T47D (cell line): ENCODE data around the gene P2RX3.
A peak's percentile ranks its signal among the peaks of the same experiment; 100 is the strongest.

ENCODE experiments used
- DNase-seq, 2 experiments: peaks; one replicate each; pipeline versions ENCODE4 v3.0.0 to v3.0.0-alpha.2; 2011 to 2012; ENCODE audit warnings: low read depth in 1 of 2, low spot score in 1 of 2
- JUND ChIP-seq: IDR thresholded peaks from 2 replicates; pipeline ENCODE4 v1.6.1; 2012; ENCODE audit warnings: low read depth
- in situ Hi-C: cut with HindIII; loops from 2 replicates; pipeline ENCODE4 v1.10.0; 2016; ENCODE audit warnings: low sequenced_read_pairs, low pct_unique_long_range_greater_than_20kb

P2RX3 gene

DNA sequence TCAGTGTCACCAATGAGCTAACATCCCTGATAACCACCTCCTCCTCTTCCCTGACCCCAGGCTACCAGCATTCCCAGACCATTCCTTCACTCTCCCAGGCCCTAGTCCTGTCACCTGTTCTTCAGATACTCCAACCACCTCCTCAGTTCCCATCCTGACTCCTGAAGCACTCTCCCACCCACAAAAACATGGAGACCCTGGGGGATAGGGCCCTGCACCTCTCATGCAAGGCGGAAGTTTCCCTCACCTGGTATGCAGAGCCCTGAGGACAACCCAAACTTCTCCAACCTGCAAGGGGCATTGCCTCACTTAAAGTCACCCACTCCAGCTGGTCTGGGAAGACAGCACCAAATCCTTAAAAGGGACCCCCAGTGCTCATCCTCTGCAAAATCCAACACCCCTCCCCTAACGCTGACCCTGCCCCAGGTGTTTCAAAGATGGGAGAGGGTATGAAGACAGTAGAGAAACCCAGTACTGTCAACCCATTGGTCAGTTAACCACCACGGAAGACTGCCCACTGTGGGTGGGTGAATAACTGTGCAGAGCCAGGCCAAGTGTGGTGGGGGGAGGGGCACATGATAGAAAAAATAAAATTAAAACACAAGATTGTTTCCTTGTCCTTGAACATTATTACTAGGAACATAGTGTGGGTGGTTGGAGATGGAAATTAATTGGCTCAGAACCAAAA lies 14.8 kb upstream of the P2RX3 start:
- in situ Hi-C loops = no loop called here
- peak; percentile 67 to 77 for DNase-seq
- TF ChIP-seq JUND = no peak

DNA sequence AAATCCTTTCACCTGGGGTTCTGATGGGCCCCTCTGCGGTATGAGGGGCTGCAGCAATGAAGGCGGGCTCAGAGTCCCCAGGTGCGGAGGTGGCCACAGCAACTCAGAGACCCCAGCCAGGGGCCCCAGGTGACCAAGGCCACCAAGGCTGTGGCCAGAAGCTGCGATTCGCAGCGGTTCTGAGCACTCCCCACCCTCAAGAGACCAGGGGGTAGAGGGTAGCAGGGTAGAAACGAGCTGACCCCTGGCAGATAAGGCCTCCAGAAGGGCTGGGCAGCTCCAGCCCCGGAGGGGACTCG lies 14.3 kb upstream of the P2RX3 start:
- in situ Hi-C loops = no loop called here
- TF ChIP-seq JUND = no peak
- no peak for DNase-seq

DNA sequence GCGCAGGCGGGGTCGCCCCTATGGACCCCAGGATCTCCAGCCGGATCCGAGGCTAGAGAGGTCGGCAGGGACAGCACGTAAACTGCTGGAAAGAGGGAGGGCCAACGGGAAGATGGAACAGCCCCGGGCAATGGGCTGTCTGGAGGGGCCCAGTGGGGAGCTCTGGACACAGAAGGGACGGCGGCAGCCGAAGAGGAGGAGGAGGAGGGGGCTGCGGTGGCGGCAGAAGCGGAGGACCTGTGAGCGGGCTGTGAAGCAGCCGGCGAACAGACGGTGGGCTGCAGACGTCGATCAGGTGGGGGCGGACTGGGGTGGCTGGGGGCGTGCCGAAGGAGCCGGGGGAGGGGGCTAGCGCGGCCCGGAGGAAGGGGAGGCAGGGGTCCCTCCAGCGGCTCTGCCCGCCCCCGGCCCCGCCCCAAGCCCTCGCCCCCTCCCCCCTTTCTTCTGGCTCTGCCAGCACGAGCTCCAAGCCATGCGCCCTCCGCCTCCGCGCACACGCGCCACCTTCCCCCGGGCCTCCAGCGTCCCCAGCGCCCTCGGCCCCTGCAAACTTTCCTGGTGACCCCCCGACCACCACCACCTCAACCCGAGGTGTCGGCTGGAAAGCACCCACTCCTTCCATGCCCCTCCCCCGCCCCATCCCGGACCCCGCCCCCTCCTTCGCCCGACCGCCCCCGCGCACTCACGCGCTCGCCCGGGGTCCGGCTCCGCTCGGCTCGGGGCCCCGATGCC lies 13.8 kb upstream of the P2RX3 start:
- DNase-seq = peak; percentile 47 to 57
- TF ChIP-seq JUND = no peak
- in situ Hi-C loops = no loop called here

DNA sequence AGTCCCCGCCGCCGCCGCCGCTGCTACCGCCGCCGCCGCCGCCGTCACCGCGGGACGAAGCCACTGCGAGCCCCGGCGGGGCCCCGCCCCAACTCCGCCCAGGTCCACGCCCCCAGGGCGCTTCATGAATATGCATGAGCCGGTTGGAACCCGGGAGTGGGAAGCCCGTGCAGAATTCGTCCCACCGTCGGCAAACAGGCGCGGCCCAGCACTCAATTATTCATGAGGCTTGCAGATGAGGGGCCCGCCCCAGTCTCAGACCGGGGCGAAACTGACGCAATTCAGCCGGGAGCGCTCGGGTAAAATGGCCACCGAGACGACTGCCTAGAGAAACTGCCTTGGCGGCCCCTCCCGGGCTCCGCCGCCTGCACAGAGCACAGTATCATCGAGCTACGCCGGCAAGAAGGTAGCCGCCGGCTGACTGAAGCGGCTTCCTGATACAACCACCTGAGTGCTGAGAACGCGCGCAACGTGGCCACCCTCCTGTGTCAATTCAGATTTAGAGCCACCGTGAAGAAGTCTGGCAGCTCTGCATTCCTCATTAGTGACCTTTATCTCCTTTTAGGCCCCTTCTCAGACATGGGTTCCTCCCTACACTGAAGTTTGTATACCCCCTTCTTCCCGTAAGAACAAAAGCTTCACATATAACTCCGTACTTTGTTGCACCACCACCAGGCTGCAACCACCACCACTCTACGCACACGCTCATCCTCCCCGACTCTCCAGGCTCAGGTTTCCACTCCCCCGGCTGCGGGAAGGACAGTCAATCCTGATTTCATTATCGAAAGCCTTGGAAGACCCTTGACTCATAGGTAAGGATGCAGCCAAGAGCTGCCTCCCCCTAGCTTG lies 13.0 kb upstream of the P2RX3 start, which contains the start of gene TNKS1BP1:
TNKS1BP1 (minus strand) TSS at position 67 of the 849 bp plus-strand sequence. CDS start 3,067 bp downstream, outside the sequence.
- peak; percentile 97 to 99 for DNase-seq
- in situ Hi-C loops = no loop called here
- no peak for TF ChIP-seq JUND

DNA sequence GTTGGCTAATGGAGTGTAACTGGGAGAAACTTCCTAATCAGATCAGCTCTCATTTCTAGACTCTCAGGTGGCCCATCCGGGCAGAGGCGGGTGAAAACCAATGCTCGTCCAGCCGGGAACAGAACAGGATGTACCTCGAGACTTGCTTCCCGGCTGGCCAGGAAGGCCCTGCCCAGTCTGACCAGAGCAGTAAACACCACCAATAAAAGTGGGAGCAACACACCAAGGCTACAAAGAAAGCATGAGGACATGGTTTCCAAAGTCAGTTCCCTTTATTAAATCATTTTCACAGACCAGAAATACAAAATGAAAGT lies 12.5 kb upstream of the P2RX3 start:
- TF ChIP-seq JUND = no peak
- in situ Hi-C loops = no loop called here
- DNase-seq = peak; percentile 41 to 68

DNA sequence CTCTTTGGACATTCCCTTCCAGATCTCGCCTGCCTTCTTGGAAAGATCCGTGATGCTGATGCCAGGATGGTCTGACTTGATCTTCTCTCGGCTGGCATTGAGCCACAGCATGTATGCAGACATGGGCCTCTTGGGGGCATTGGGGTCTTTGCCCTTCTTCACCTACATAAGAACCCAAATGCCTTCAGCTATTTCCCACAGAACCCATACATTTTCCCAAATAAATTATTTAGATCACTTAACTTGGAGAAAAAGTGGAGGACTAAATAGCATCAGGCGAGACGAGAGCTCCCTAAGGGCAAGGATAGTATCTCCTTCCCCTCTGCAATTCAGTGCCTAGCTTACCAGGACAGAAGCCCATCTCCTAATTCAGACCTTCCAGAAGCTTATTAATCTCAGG lies 10.4 kb upstream of the P2RX3 start:
- TF ChIP-seq JUND = no peak
- in situ Hi-C loops = no loop called here
- DNase-seq = no peak

DNA sequence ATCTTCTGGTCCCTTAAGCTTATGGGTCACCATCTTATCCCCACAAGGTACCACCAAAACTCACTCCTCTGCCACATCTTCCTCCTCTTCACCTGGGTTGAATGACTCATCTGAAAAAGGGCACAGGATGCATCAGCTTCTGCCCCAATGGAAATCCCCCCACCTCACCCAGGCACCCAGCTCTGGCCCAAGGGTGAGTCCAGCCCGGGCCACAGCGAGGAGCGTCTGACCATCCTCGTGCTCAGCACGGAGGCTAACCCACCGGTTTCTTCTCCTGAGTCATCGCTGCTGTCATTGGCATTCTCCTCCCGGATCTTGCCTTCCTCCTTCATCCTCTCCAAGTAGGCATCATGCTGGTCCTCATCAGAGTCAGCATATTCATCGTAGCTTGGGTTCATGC lies 8.1 kb upstream of the P2RX3 start:
- in situ Hi-C loops = no loop called here
- no peak for TF ChIP-seq JUND
- DNase-seq = no peak

DNA sequence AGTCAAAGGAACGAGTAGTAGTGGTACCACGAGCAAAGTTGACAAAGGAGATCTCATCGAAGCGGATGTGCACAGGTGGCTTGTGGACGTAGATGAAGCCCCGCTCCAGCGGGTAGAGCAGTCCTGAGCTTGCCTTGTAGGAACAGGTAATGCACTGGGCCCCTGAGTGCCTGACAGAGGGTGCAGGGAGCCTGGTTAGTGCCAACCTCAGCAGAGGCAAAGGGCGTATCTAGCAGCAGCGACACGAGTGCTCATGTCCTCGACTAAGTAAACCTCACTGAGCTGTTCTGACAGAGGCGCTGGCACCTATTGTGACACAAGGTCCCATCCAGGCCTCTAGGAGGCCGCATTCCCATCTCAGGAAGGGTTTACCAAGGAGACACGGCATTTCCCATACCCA lies 6.4 kb upstream of the P2RX3 start:
- no peak for TF ChIP-seq JUND
- no peak for DNase-seq
- in situ Hi-C loops = no loop called here

DNA sequence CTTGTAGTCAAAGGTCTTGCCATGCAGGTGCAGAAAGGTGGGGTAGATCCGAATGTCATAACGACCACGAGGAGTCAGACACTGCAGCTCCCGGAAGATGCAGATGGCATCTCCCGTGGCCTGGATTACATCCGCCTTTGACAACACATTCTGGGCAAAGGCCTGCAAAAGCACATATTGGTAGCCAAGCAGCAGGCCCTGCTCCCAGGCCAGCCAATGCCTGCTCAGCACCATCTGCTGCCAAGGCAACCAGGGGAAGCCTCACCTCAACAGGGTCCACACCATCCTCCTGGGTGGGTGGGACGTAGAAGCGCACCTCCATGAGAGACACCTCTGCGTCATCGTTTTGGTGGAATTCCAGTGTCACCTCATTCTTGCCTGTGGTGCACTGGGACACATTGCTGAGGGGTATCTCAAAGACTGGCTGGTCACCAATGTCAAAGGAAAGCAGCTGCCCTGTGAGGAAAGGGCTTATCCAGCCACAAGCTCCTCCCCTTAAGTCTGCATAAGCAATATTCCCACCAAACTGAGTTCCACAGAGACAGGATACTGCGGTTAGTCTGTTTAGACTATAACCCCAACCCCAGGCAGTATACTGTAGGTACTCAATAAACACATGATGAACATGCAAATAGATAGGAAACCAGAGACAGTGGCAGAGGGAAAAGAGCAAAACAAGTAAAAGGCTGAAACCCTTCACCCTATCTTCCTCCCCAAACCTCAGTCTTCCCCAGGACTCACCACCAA lies 5.3 kb upstream of the P2RX3 start:
- TF ChIP-seq JUND = no peak
- DNase-seq = no peak
- in situ Hi-C loops = no loop called here

DNA sequence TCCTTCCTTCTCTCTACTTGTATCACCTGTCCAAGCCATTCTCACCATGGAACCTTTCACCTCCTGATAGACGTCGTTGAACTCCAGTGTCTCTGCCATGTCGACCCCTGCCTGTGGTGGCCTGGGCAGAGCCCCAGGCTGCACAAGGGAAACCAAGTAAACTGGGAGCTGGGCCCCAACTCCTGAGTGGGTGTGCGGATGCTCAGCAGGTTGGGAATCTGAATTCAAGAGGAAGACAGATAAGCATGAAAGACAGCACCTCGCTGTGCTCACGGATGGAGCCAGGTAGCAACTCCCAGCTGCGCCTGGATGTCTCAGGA lies 3.2 kb upstream of the P2RX3 start:
- TF ChIP-seq JUND = no peak
- in situ Hi-C loops = no loop called here
- DNase-seq = no peak

DNA sequence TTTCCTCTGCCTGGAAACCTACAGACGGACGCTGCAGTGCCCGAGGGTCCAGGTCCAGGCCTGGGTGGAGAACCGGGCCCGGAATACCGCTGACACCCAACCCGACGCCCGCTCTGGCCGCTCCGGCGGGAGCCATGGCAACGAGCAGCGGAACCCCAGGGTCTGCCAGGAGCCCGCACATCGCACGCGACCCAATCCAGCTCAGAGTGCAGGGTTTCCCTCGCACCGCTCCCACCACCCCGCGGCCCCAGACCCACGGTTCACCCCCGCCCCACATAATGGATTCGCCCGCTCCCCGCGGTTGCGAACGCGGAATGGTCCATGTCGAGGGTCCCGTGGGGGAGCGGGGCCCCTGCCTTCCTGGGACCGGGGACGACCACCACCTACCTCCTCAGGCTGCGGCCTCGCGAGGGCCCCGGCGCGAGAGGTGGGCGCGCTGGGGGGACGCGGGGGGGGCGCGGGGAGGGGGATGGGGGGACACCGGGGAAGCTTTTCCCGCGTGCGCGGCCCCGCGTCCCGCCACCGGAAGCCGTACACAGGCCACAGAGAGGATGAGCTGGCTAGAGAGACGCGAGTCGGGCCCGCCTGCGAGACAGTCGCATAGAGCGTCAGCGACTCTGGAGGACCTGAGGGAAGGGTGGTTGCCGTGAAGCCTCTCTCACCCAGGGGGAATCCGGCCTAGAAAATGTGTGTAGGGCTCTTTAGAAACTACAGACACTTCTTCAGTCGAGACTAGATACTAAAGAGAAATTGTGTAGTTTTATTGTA lies 2.6 kb upstream of the P2RX3 start, which contains the start of gene SSRP1:
SSRP1 (minus strand) TSS at position 550 of the 768 bp plus-strand sequence. CDS start 771 bp downstream, outside the sequence.
- in situ Hi-C loops = no loop called here
- no peak for TF ChIP-seq JUND

More for the DNA sequence above, 2.6 kb upstream of the P2RX3 start, which contains the start of gene SSRP1:
- DNase-seq = peak; percentile 87 to 95
